ENCODE measurements around the gene RFLNA.

DNA sequence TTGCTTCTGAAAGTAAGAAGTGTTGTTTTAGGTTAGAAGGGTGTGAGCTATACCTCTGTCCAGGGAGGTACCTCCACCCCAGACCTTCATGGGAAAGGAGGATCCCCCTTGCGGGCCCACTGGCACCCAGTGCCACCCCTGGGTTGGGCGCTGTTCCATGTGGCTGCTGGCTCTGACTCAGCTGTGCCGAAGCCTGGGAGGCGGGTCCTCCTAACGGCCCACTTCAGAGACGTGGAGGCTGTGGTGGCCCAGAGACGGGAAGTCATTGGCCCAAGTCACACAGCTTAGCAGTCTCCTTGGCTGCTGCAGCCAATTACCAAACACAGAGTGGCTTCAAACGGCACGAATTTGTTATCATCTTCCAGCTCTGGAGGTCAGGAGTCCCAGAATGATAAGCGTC is 10.2 kb downstream of the RFLNA start:
- TF ChIP-seq, protein P1, sequence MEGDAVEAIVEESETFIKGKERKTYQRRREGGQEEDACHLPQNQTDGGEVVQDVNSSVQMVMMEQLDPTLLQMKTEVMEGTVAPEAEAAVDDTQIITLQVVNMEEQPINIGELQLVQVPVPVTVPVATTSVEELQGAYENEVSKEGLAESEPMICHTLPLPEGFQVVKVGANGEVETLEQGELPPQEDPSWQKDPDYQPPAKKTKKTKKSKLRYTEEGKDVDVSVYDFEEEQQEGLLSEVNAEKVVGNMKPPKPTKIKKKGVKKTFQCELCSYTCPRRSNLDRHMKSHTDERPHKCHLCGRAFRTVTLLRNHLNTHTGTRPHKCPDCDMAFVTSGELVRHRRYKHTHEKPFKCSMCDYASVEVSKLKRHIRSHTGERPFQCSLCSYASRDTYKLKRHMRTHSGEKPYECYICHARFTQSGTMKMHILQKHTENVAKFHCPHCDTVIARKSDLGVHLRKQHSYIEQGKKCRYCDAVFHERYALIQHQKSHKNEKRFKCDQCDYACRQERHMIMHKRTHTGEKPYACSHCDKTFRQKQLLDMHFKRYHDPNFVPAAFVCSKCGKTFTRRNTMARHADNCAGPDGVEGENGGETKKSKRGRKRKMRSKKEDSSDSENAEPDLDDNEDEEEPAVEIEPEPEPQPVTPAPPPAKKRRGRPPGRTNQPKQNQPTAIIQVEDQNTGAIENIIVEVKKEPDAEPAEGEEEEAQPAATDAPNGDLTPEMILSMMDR (CRISPR knock-in tag; IDR thresholded peaks at IDR 0.05): no peak
- TF ChIP-seq SMARCE1 (IDR thresholded peaks at IDR 0.05; ENCODE audit: borderline replicate concordance) (no peak), TP53 (CRISPR knock-in tag; conservative IDR thresholded peaks at IDR 0.05) (no peak), GABPA (IDR thresholded peaks at IDR 0.05; ENCODE audit: low read depth, low read length) (no peak), GABPA (CRISPR knock-in tag; IDR thresholded peaks at IDR 0.05; ENCODE audit: low read depth) (no peak), ZC3H4 (CRISPR knock-in tag; IDR thresholded peaks at IDR 0.05; ENCODE audit: borderline replicate concordance) (no peak), AKAP8 (CRISPR knock-in tag; IDR thresholded peaks at IDR 0.05) (no peak)
- TF ChIP-seq, protein P2, sequence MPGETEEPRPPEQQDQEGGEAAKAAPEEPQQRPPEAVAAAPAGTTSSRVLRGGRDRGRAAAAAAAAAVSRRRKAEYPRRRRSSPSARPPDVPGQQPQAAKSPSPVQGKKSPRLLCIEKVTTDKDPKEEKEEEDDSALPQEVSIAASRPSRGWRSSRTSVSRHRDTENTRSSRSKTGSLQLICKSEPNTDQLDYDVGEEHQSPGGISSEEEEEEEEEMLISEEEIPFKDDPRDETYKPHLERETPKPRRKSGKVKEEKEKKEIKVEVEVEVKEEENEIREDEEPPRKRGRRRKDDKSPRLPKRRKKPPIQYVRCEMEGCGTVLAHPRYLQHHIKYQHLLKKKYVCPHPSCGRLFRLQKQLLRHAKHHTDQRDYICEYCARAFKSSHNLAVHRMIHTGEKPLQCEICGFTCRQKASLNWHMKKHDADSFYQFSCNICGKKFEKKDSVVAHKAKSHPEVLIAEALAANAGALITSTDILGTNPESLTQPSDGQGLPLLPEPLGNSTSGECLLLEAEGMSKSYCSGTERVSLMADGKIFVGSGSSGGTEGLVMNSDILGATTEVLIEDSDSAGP (CRISPR knock-in tag; IDR thresholded peaks at IDR 0.05; ENCODE audit: borderline replicate concordance): no peak
